A549 (cell line): ENCODE measurements around the gene COMMD6. TPM values are rescaled to one million over a fixed set of nuclear protein-coding genes. Genes with fewer than 3 reads are reported as not detected.

Experiments
- ATAC-seq, 2 experiments: fragments of 200-7000 bp in 1 of 2; fragments of >200 bp in 1 of 2; cut with Nextera tagmentation in 1 of 2; cut with Tn5 transposase in 1 of 2; 3 replicates each; pipeline versions ENCODE4 v1.8.0 to v1.9.1; 2018 to 2020; ENCODE audit warnings: mild to moderate bottlenecking in 1 of 2, moderate library complexity in 1 of 2
- CTCF ChIA-PET: fragments of 300-600 bp; sonication (Branson Sonifier 250); formaldehyde crosslinking; extraction: SDS; loops from one replicate; lab custom pipeline; 2021; ENCODE audit warnings: antibody characterized with exemption, inconsistent platforms; lab: Yijun Ruan, JAX
- POLR2A ChIA-PET: fragments of 350-600 bp; formaldehyde crosslinking; extraction: SDS; loops from one replicate; lab custom pipeline; 2021; ENCODE audit warnings: antibody characterized with exemption, inconsistent platforms; lab: Yijun Ruan, JAX
- DNase-seq, 2 experiments: peaks; one replicate each; pipeline versions ENCODE4 v3.0.0 to v3.0.0-alpha.2; 2011 to 2016; ENCODE audit warnings: low read depth in 1 of 2, low spot score in 1 of 2
- FAIRE-seq: peaks from 2 replicates; lab custom pipeline; 2011; peaks lifted over from hg19 to GRCh38; lab: Jason Lieb, UNC
- H3K27ac ChIP-seq, 2 experiments: fragments of >200 bp; sonication (Bioruptor Twin); formaldehyde crosslinking; 3 replicates each; pipeline ENCODE4 v1.5.1; 2016 to 2017
- H3K4me1 ChIP-seq: fragments of >200 bp; sonication (Bioruptor Twin); formaldehyde crosslinking; 3 replicates; pipeline ENCODE4 v1.6.1; 2016
- H3K4me2 ChIP-seq: fragments of >200 bp; sonication (Bioruptor Twin); formaldehyde crosslinking; 3 replicates; pipeline ENCODE4 v1.6.1; 2016
- H3K4me3 ChIP-seq: fragments of >200 bp; sonication (Bioruptor Twin); formaldehyde crosslinking; 3 replicates; pipeline ENCODE4 v1.5.1; 2016
- H3K9me3 ChIP-seq: fragments of >200 bp; sonication (Bioruptor Twin); formaldehyde crosslinking; 3 replicates; pipeline ENCODE4 v1.6.1; 2016
- CBX8 ChIP-seq: fragments of 200-600 bp; sonication (generic); IDR thresholded peaks from 2 replicates; pipeline ENCODE4 v1.6.1; 2016
- CEBPB ChIP-seq, 2 experiments: fragments of >200 bp in 1 of 2; sonication (Bioruptor Twin) in 1 of 2; formaldehyde crosslinking in 1 of 2; IDR thresholded peaks; 2 replicates each; pipeline ENCODE4 v1.6.1; 2012 to 2016
- CHD2 ChIP-seq: fragments of 150-350 bp; IDR thresholded peaks from 2 replicates; pipeline ENCODE4 v1.6.1; 2014; ENCODE audit warnings: low read length; ENCODE audit not compliant: partially characterized antibody
- EHF ChIP-seq: fragments of 250-450 bp; sonication (Bioruptor Pico); IDR thresholded peaks from 2 replicates; pipeline ENCODE4 v1.5.0; 2020; ENCODE audit warnings: mild to moderate bottlenecking
- ESRRA ChIP-seq: fragments of 150-350 bp; IDR thresholded peaks from 2 replicates; pipeline ENCODE4 v1.6.1; 2014; ENCODE audit warnings: mild to moderate bottlenecking, low read length, borderline replicate concordance
- FOSB ChIP-seq: fragments of 250-450 bp; sonication (Bioruptor Pico); IDR thresholded peaks from 2 replicates; pipeline ENCODE4 v1.5.0; 2020; ENCODE audit warnings: mild to moderate bottlenecking, moderate library complexity
- FOXS1 ChIP-seq: fragments of 250-450 bp; sonication (Bioruptor Pico); IDR thresholded peaks from 2 replicates; pipeline ENCODE4 v1.5.0; 2020; ENCODE audit warnings: mild to moderate bottlenecking, moderate library complexity
- HES2 ChIP-seq: fragments of >200 bp; sonication (Bioruptor Twin); formaldehyde crosslinking; IDR thresholded peaks from 2 replicates; pipeline ENCODE4 v1.6.1; 2016
- HEYL ChIP-seq: fragments of 250-450 bp; sonication (Bioruptor Pico); IDR thresholded peaks from 2 replicates; pipeline ENCODE4 v1.8.0; 2021; ENCODE audit warnings: mild to moderate bottlenecking, moderate library complexity
- HOXB13 ChIP-seq: fragments of 250-450 bp; sonication (Bioruptor Pico); IDR thresholded peaks from 2 replicates; pipeline ENCODE4 v1.5.0; 2020; ENCODE audit warnings: low read depth, mild to moderate bottlenecking, moderate library complexity
- JUNB ChIP-seq: fragments of >200 bp; sonication (Bioruptor Twin); formaldehyde crosslinking; IDR thresholded peaks from 2 replicates; pipeline ENCODE4 v1.6.1; 2016
- KDM1A ChIP-seq: fragments of 200-600 bp; sonication (generic); IDR thresholded peaks from 2 replicates; pipeline ENCODE4 v1.6.1; 2016; ENCODE audit warnings: low read depth, mild to moderate bottlenecking
- KDM5A ChIP-seq: fragments of 200-600 bp; sonication (generic); IDR thresholded peaks from 2 replicates; pipeline ENCODE4 v1.6.1; 2016; ENCODE audit warnings: antibody characterized with exemption, mild to moderate bottlenecking
- NFE2L2 ChIP-seq: fragments of 150-350 bp; conservative IDR thresholded peaks from 2 replicates; pipeline ENCODE4 v1.6.1; 2014; ENCODE audit warnings: low read length
- NR3C1 ChIP-seq: fragments of >200 bp; sonication (Bioruptor Twin); formaldehyde crosslinking; IDR thresholded peaks from 3 replicates; pipeline ENCODE4 v1.6.1; 2017
- PBX3 ChIP-seq: IDR thresholded peaks from 2 replicates; pipeline ENCODE4 v1.6.1; 2012
- POLR2A ChIP-seq: IDR thresholded peaks from 2 replicates; pipeline ENCODE4 v1.6.1; 2012; ENCODE audit warnings: mild to moderate bottlenecking, low read length
- RARB ChIP-seq: fragments of 250-450 bp; sonication (Bioruptor Pico); IDR thresholded peaks from 2 replicates; pipeline ENCODE4 v1.8.0; 2021; ENCODE audit warnings: mild to moderate bottlenecking, moderate library complexity
- RCOR1 ChIP-seq: fragments of 150-350 bp; IDR thresholded peaks from 2 replicates; pipeline ENCODE4 v1.6.1; 2014; ENCODE audit warnings: antibody characterized with exemption, low read length, low read depth
- SREBF2 ChIP-seq: fragments of 450-650 bp; IDR thresholded peaks from 2 replicates; pipeline ENCODE4 v1.6.1; 2014; ENCODE audit warnings: mild to moderate bottlenecking, moderate library complexity
- TP53 ChIP-seq: fragments of 250-450 bp; sonication (Bioruptor Pico); IDR thresholded peaks from 2 replicates; pipeline ENCODE4 v1.5.0; 2021; ENCODE audit warnings: mild to moderate bottlenecking, moderate library complexity
- ZFP36 ChIP-seq: fragments of 450-650 bp; IDR thresholded peaks from 2 replicates; pipeline ENCODE4 v1.6.1; 2014; ENCODE audit warnings: borderline replicate concordance; ENCODE audit not compliant: partially characterized antibody
- ZNF302 ChIP-seq: fragments of 250-450 bp; sonication (Bioruptor Pico); IDR thresholded peaks from 2 replicates; pipeline ENCODE4 v1.9.0; 2021; ENCODE audit warnings: inconsistent platforms, mild to moderate bottlenecking, moderate library complexity
- WGBS: methylation state at CpG from one replicate; pipeline ENCODE4 v1.1.6; 2017; ENCODE audit errors: missing lambda C conversion rate; 5-methylcytosine and 5-hydroxymethylcytosine counted together
- polyA plus RNA-seq, 4 experiments: library from polyadenylated mRNA; depleted of rRNA in 3 of 4; stranded (reverse); fragments of >200 nt; fragmentation: RNase III in 1 of 4; extraction: RNeasy Plus Mini Kit Qiagen cat#74134 plus additional on column Dnase treatment in 1 of 4; gene quantifications; 2 replicates in 3 of 4; 3 replicates in 1 of 4; pipeline ENCODE4 v1.2.3, GENCODE V29; 2011 to 2017
- TF ChIP-seq, protein P1 (sequence below): fragments of 150-350 bp; IDR thresholded peaks from 2 replicates; pipeline ENCODE4 v1.6.1; 2014; ENCODE audit warnings: low read depth, mild to moderate bottlenecking, low read length

COMMD6 gene
- polyA plus RNA-seq, 2 of the 4 experiments (the other 2 are of a cell fraction): 225 to 227 TPM

- ChIA-PET POLR2A (no interaction called here), CTCF (interaction anchor here (0.9 kb wide), 1 partner anchor 10 kb away, joined by 3 read pairs; no protein-coding TSS in a partner anchor)
- ATAC-seq: no peak
- H3K9me3 ChIP-seq: peaks cover 14% of the 10 kb centered on the region; the same call in 2 of the 3 replicates
- no peak for DNase-seq
- TF ChIP-seq PBX3: no peak
- TF ChIP-seq, protein P1, sequence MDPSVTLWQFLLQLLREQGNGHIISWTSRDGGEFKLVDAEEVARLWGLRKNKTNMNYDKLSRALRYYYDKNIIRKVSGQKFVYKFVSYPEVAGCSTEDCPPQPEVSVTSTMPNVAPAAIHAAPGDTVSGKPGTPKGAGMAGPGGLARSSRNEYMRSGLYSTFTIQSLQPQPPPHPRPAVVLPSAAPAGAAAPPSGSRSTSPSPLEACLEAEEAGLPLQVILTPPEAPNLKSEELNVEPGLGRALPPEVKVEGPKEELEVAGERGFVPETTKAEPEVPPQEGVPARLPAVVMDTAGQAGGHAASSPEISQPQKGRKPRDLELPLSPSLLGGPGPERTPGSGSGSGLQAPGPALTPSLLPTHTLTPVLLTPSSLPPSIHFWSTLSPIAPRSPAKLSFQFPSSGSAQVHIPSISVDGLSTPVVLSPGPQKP: no peak
- no peak for TF ChIP-seq CBX8
- TF ChIP-seq ZNF302: no peak
- TF ChIP-seq KDM1A: no peak
- no peak for TF ChIP-seq SREBF2
- TF ChIP-seq JUNB: no peak
- TF ChIP-seq HES2: no peak
- TF ChIP-seq ESRRA: no peak
- no peak for TF ChIP-seq EHF (CRISPR knock-in tag)
- no peak for TF ChIP-seq CEBPB (IDR thresholded peaks at IDR 0.05)
- TF ChIP-seq CHD2: no peak
- no peak for TF ChIP-seq KDM5A
- TF ChIP-seq ZFP36: no peak
- no peak for TF ChIP-seq RARB
- TF ChIP-seq POLR2A: no peak
- no peak for TF ChIP-seq FOSB
- TF ChIP-seq TP53 (CRISPR knock-in tag): no peak
- no peak overlapping the region for H3K4me2 ChIP-seq
- H3K4me3 ChIP-seq: no peak overlapping the region
- no peaks in the 10 kb centered on the region for H3K4me1 ChIP-seq
- no peak overlapping the region for H3K27ac ChIP-seq
- no peak for FAIRE-seq
Measured at GRCh38 chr13:75585153-75585552, 47.5 kb upstream of the COMMD6 start.

DNA sequence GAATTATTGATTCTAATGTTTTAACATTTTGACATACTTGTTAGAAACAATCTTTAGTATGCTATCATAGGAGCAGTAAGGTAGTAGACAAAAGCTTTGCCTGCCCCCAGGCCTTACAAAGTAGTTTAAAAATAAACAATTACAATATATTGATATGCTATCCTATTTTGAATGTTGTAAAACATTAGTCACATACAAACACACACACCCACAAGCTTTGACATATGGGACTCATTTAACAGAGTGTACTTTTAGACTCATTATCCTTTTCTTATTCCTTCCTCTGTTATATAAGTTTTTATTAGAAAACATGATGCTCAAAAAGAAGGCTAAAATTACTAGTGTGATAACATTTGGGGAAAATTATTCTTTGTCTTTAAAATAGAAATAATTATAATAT is 45.5 kb upstream of the COMMD6 start:
- DNase-seq: no peak
- ATAC-seq: no peak
- no peak for TF ChIP-seq CHD2
- TF ChIP-seq NR3C1: no peak
- TF ChIP-seq RCOR1: no peak
- TF ChIP-seq HEYL (CRISPR knock-in tag): no peak
- TF ChIP-seq SREBF2: no peak
- Histone ChIP-seq H3K4me3 (no peak overlapping the region), H3K4me2 (no peak overlapping the region), H3K9me3 (peaks cover 14% of the 10 kb centered on the region; the same call in 2 of the 3 replicates), H3K4me1 (no peaks in the 10 kb centered on the region), H3K27ac (no peak overlapping the region)
- no peak for FAIRE-seq
- ChIA-PET CTCF (no interaction called here), POLR2A (no interaction called here)

GRCh38 chr13:75581874-75582640 is 44.4 kb upstream of the COMMD6 start:
- TF ChIP-seq NR3C1: no peak
- Histone ChIP-seq H3K4me2 (no peak overlapping the region), H3K4me1 (no peaks in the 10 kb centered on the region), H3K27ac (no peak overlapping the region), H3K4me3 (no peak overlapping the region), H3K9me3 (peaks cover 14% of the 10 kb centered on the region; the same call in 2 of the 3 replicates)
- WGBS: 88% methylated on average over 2 of the region's 2 CpGs
- DNase-seq: no peak
- CTCF ChIA-PET: no interaction called here
- no peak for ATAC-seq
- POLR2A ChIA-PET: no interaction called here
- FAIRE-seq: no peak

DNA sequence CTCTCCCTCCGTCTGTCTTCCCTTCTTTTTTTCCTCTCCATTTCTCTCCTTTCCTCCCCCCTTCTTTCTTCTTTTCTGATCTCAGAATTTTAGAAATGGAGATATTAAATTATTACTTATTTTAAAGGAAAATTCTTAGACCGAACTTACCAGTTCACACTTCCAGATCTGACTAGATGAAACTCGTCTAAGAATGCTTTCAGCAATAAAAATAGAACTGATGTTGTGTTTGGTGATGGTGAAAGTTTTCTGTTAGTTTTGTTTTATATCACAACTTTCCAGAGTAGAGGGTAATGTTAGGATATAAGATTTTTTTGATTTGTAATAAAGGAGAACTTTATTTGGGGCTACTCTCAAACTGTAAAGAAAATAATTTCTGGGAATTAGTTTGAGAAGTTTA is 41.9 kb upstream of the COMMD6 start:
- DNase-seq (no peak), ATAC-seq (no peak)
- POLR2A ChIA-PET: no interaction called here
- TF ChIP-seq HOXB13 (CRISPR knock-in tag) (no peak), HEYL (CRISPR knock-in tag) (no peak), FOXS1 (CRISPR knock-in tag) (no peak), KDM1A (no peak), NFE2L2 (no peak)
- TF ChIP-seq, all 56 proteins: peak for 0
- H3K4me1 ChIP-seq: no peaks in the 10 kb centered on the region
- CTCF ChIA-PET: no interaction called here
- no peak overlapping the region for H3K4me2 ChIP-seq
- H3K9me3 ChIP-seq: peaks cover 8% of the 10 kb centered on the region; the same call in 2 of the 3 replicates
- 90% methylated on average over 3 of the region's 3 CpGs for WGBS
- no peak for FAIRE-seq
- no peak overlapping the region for H3K27ac ChIP-seq
- H3K4me3 ChIP-seq: no peak overlapping the region
